Measurements from ENCODE around the gene NEURL4. TPM values are rescaled to one million over a fixed set of nuclear protein-coding genes. Genes with fewer than 3 reads are reported as not detected.
"Not testable (repeated sequence)": the region's sequence is repeated elsewhere in the genome, so short reads cannot be mapped to it uniquely, and the experiment has no call there.

Gene NEURL4
- total RNA-seq, 4 donors from 2014 or later: 27.8 to 109 (median 35.0) TPM

DNA sequence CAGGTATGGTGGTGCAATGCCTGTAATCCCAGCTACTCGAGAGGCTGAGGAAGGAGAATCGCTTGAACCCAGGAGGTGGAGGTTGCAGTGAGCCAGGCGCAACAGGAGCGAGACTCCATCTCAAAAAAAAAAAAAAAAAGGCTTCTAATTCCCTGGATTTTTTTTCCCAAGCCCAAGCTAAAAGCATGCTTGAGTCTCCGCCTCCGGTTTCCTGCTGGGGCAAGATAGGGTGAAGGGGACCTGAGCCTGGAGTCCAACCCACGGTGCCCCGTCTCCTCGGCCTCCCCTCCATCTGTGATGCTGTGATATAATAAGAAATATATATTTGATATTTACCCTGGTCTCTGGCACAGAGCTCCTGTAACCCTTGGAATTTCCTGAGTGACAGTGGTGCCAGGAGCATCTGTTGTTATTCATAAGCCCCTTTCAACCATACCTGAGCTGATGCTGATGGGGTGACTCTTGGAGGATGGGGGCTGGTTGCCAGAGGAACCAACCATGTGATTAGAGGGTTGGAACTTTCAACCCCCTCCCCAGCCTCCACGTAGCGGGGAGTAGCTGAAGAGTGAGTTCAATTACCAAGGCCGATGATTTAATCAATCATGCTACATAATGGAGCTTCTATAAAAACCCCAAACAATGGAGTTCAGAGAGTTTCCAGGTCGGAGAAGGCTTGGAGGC lies 38.9 kb upstream of the NEURL4 start:
- H3K4me1 ChIP-seq: no peaks in the 10 kb centered on the region

DNA sequence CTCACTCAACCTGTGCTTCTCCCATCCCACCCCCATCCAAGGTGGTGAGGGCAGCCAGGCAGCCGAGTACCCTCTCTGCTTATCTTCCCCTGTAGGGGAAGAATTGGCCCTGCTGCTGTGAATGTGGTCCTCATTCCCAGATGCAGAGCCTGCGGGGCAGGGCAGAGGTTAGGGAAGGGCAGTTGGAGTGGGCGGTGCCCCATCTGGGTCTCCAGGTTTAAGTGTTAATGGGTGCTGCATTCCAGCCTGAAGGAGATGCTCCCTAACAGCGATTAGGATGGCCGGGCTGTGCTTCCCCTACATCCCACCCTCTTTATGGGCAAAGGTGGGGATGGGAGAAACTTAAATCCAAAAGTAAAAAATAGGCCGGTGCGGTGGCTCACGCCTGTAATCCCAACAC lies 37.9 kb upstream of the NEURL4 start:
- no peaks in the 10 kb centered on the region for H3K4me1 ChIP-seq
- H3K27me3 ChIP-seq: no peaks in the 10 kb centered on the region
- H3K4me3 ChIP-seq: no peak overlapping the region
- no peak for DNase-seq
- in situ Hi-C loops (cut with MboI; ENCODE audit: low pct_ligation_motif_present in 1 of 4, low pct_unique_long_range_greater_than_20kb in 1 of 4, low sequenced_read_pairs in 3 of 4) (loop anchor here in 1 of 4 donors (10.0 kb wide), 1 partner anchor 68 kb away; the partner anchor contains the start of genes FGF11 and TMEM102), intact Hi-C loops (cut with DNase I; ENCODE audit: low total_unique reads) (no loop called here)
- no peaks in the 10 kb centered on the region for H3K36me3 ChIP-seq
- H3K9me3 ChIP-seq: no peaks in the 10 kb centered on the region
- no peak for TF ChIP-seq POLR2AphosphoS5 (IDR thresholded peaks at IDR 0.05)
- TF ChIP-seq POLR2A (IDR thresholded peaks at IDR 0.05): no peak
- TF ChIP-seq EP300 (IDR thresholded peaks at IDR 0.05; ENCODE audit: low read depth): no peak
- TF ChIP-seq, protein P1, sequence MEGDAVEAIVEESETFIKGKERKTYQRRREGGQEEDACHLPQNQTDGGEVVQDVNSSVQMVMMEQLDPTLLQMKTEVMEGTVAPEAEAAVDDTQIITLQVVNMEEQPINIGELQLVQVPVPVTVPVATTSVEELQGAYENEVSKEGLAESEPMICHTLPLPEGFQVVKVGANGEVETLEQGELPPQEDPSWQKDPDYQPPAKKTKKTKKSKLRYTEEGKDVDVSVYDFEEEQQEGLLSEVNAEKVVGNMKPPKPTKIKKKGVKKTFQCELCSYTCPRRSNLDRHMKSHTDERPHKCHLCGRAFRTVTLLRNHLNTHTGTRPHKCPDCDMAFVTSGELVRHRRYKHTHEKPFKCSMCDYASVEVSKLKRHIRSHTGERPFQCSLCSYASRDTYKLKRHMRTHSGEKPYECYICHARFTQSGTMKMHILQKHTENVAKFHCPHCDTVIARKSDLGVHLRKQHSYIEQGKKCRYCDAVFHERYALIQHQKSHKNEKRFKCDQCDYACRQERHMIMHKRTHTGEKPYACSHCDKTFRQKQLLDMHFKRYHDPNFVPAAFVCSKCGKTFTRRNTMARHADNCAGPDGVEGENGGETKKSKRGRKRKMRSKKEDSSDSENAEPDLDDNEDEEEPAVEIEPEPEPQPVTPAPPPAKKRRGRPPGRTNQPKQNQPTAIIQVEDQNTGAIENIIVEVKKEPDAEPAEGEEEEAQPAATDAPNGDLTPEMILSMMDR (IDR thresholded peaks at IDR 0.05): no peak
- WGBS, 2 donors (ENCODE audit: low coverage in 1 of 2): 79 to 92% methylated on average over 5 to 8 of the region's 8 CpGs
- no peak overlapping the region for H3K27ac ChIP-seq

More for the DNA sequence above, 38.9 kb upstream of the NEURL4 start:
- WGBS, 2 donors (ENCODE audit: low coverage in 1 of 2): 78 to 98% methylated on average over 6 to 13 of the region's 13 CpGs
- Histone ChIP-seq H3K27ac (no peak overlapping the region), H3K4me3 (no peak overlapping the region), H3K36me3 (no peaks in the 10 kb centered on the region), H3K9me3 (no peaks in the 10 kb centered on the region), H3K27me3 (no peaks in the 10 kb centered on the region)
- TF ChIP-seq, protein P1 (IDR thresholded peaks at IDR 0.05): no peak
- TF ChIP-seq POLR2A (IDR thresholded peaks at IDR 0.05) (no peak), EP300 (IDR thresholded peaks at IDR 0.05; ENCODE audit: low read depth) (no peak), POLR2AphosphoS5 (IDR thresholded peaks at IDR 0.05) (no peak)
- no peak for DNase-seq
- intact Hi-C loops (cut with DNase I; ENCODE audit: low total_unique reads): no loop called here
- in situ Hi-C loops (cut with MboI; ENCODE audit: low pct_ligation_motif_present in 1 of 4, low pct_unique_long_range_greater_than_20kb in 1 of 4, low sequenced_read_pairs in 3 of 4): loop anchor here in 1 of 4 donors (10.0 kb wide), 1 partner anchor 67 kb away; the partner anchor contains the start of genes FGF11 and TMEM102

DNA sequence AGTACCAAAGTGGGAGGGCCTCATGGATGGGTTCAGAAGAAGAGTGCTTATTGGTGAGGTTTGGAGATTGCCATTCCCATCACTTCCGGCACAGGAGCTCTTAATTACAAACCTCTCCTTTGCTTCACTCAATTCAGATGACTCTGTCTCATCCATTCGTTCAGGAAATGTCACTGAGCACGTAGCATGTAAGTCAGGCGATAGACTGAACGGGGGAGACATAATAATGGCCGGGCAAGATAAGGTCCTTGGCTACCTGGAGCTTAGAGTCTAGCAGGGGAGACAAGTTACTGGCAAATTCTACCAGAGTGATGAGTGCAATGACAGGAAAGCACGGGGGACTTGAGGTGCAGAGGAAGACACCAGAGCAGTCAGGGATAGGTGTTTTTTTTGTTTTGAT lies 36.8 kb upstream of the NEURL4 start:
- DNase-seq; H3K4me1 ChIP-seq; H3K4me3 ChIP-seq; H3K27ac ChIP-seq; H3K36me3 ChIP-seq; H3K9me3 ChIP-seq; H3K27me3 ChIP-seq; intact Hi-C loops (cut with DNase I; ENCODE audit: low total_unique reads): not testable (repeated sequence)
- in situ Hi-C loops (cut with MboI; ENCODE audit: low pct_ligation_motif_present in 1 of 4, low pct_unique_long_range_greater_than_20kb in 1 of 4, low sequenced_read_pairs in 3 of 4): loop anchor here in 1 of 4 donors (10.0 kb wide), 1 partner anchor 69 kb away; the partner anchor contains the start of genes FGF11 and TMEM102
- WGBS, 2 donors (ENCODE audit: low coverage in 1 of 2): 88% methylated on average over 6 of the region's 7 CpGs; no CpG with 5 or more reads in 1 of the 2 donors

DNA sequence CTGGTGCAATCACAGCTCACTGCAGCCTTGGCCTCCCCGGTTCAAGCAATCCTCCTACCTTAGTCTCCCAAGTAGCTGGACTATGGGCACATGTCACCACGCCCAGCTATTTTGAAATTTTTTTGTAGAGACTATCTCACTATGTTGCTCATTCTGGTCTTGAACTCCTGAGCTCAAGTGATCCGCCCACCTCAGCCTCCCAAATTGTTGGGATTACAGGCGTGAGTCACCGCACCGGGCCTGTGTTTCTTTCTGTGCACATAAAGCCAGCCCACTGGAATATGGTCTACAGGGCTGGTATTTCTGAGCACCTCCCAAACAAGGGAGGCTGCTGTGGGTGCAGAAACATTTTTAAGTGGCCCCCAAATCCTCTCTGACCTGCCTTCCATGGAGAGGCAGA lies 34.2 kb upstream of the NEURL4 start:
- no peak overlapping the region for H3K27ac ChIP-seq
- no peaks in the 10 kb centered on the region for H3K27me3 ChIP-seq
- TF ChIP-seq EP300 (IDR thresholded peaks at IDR 0.05; ENCODE audit: low read depth): no peak
- no peak for TF ChIP-seq POLR2AphosphoS5 (IDR thresholded peaks at IDR 0.05)
- TF ChIP-seq, protein P1 (IDR thresholded peaks at IDR 0.05): no peak
- TF ChIP-seq POLR2A (IDR thresholded peaks at IDR 0.05): no peak
- DNase-seq: no peak
- 88 to 97% methylated on average over 5 to 6 of the region's 6 CpGs for WGBS, 2 donors (ENCODE audit: low coverage in 1 of 2)
- H3K4me1 ChIP-seq: no peaks in the 10 kb centered on the region
- H3K36me3 ChIP-seq: no peaks in the 10 kb centered on the region
- H3K4me3 ChIP-seq: no peak overlapping the region
- in situ Hi-C loops (cut with MboI; ENCODE audit: low pct_ligation_motif_present in 1 of 4, low pct_unique_long_range_greater_than_20kb in 1 of 4, low sequenced_read_pairs in 3 of 4): loop anchor here in 1 of 4 donors (10.0 kb wide), 1 partner anchor 71 kb away; the partner anchor contains the start of genes FGF11 and TMEM102
- intact Hi-C loops (cut with DNase I; ENCODE audit: low total_unique reads): no loop called here
- H3K9me3 ChIP-seq: no peaks in the 10 kb centered on the region
